SJSA1 (cell line): Measurements from ENCODE around the gene CTSZ. TPM values are rescaled to one million over a fixed set of nuclear protein-coding genes. Genes with fewer than 3 reads are reported as not detected.
"Not testable (repeated sequence)": the region's sequence is repeated elsewhere in the genome, so short reads cannot be mapped to it uniquely, and the experiment has no call there.

Experiments used
- DNase-seq, 2 experiments: peaks; one replicate each; pipeline ENCODE4 v3.0.0-alpha.2; 2015 to 2020; ENCODE audit warnings: low spot score in 2 of 2, low read depth in 1 of 2
- H3K27ac ChIP-seq: fragments of 250-450 bp; sonication (Bioruptor Pico); 2 replicates; pipeline ENCODE4 v1.5.1; 2020; ENCODE audit warnings: mild to moderate bottlenecking, moderate library complexity
- H3K27me3 ChIP-seq: fragments of 250-450 bp; sonication (Bioruptor Pico); replicated peaks from 2 replicates; pipeline ENCODE4 v1.5.1; 2020; ENCODE audit warnings: mild to moderate bottlenecking, moderate library complexity
- H3K36me3 ChIP-seq: fragments of 250-450 bp; sonication (Bioruptor Pico); 2 replicates; pipeline ENCODE4 v1.5.1; 2020; ENCODE audit warnings: mild to moderate bottlenecking
- H3K4me1 ChIP-seq: fragments of 250-450 bp; sonication (Bioruptor Pico); replicated peaks from 2 replicates; pipeline ENCODE4 v1.6.1; 2021; ENCODE audit warnings: mild to moderate bottlenecking
- H3K4me3 ChIP-seq: fragments of 250-450 bp; sonication (Bioruptor Pico); 2 replicates; pipeline ENCODE4 v1.5.1; 2020; ENCODE audit warnings: mild to moderate bottlenecking
- H3K9me3 ChIP-seq: fragments of 250-450 bp; sonication (Bioruptor Pico); replicated peaks from 2 replicates; pipeline ENCODE4 v1.5.1; 2020; ENCODE audit warnings: mild to moderate bottlenecking
- total RNA-seq: library from RNA; depleted of rRNA; stranded (reverse); fragments of >200 nt; shearing (Covaris generic); gene quantifications from 2 replicates; pipeline ENCODE4 v1.2.3, GENCODE V29; 2014

The CTSZ gene
- total RNA-seq, 1 experiment from 2014 or later = 168 TPM

DNA sequence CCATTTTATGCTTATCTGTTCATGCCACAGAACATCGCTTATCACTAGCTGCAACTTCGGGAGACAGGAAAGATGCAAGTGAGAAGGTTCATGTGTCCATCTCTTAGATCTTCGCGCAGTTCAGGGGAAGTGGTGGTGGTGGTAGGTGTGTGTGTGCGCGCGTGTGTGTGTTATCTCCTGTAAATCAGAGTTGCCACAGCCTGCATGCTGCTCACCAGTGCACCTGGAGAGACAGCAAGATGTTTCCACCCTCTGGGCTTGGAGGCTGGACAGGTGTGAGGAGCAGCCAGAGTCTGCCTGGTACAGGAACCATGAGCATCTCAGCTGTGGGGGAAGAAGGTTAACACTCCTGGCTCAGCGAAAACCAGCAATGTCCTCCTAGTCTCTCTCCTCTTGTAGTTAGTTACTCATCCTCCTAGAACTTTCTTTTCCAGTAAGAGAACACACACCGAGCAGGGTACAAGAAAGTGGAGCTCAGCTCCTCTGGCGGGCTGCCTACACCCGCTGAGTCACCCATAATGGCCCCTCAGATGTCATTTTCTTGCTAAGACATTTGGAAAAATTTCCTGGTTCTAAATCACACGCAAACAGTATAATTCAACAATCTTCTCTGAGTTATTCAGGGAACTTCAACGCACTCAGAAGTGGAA is 7.0 kb upstream of the CTSZ start:
- peaks cover 62% of the 10 kb centered on the region for H3K4me1 ChIP-seq
- peak overlapping the region; percentile 68 for H3K27ac ChIP-seq
- H3K36me3 ChIP-seq = peaks cover under 1% of the 10 kb centered on the region; the same call in 1 of the 2 replicates
- H3K27me3 ChIP-seq = no peaks in the 10 kb centered on the region
- no peaks in the 10 kb centered on the region for H3K9me3 ChIP-seq
- H3K4me3 ChIP-seq = no peak overlapping the region
- peak; percentile 66 to 78 for DNase-seq

DNA sequence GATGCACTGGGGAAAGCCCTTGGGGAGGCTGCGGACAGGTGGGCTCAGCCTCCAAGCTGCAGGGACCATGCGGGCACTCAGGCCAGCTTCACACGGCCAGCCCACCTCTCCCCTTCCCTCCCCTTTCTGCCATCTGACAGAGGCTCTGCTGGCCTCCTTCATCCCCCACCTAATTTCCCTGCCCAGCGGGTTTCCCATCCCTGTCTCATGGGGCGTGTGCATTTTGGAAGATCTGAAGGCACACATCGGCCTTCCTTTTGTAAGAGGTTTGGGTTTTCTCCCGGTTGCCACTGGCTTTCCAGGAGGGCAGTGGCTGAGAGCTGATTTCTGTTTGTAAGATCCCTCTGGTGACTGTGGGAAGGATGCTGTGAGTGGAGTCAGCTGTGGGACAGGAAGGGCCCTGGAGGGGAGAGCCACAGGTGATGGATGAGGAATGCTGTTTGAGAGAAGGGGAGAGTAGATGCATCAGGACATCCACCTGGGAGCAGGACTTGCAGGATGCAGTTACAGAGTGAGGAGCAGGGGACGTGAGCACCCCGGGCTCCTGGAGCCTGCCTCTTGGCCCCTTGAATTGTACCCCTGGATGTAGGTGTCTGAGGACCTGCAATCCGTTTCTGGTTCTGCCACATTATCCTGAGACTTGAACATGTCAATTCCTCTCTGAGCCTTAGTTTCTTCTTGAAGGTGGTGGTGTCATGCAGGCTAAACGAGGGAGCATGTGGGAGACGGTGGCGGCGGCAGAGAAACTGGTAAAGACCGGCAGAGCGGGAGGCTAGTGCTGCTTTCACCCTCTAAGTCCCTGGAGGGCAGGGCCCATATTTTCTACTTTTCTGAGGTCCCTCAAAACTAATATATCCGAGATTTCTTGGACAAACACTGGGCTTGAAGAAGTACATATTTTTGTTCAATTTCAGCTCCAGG is 6.2 kb upstream of the CTSZ start:
- peaks cover 62% of the 10 kb centered on the region for H3K4me1 ChIP-seq
- H3K27me3 ChIP-seq = no peaks in the 10 kb centered on the region
- no peaks in the 10 kb centered on the region for H3K9me3 ChIP-seq
- no peaks in the 10 kb centered on the region for H3K36me3 ChIP-seq
- DNase-seq = no peak
- peak overlapping the region; percentile 68 for H3K27ac ChIP-seq
- no peak overlapping the region for H3K4me3 ChIP-seq

GRCh38 chr20:59011874-59012157 is 4.8 kb upstream of the CTSZ start:
- H3K27me3 ChIP-seq, H3K36me3 ChIP-seq, H3K9me3 ChIP-seq, DNase-seq, H3K4me3 ChIP-seq: not testable (repeated sequence)
- peaks cover 65% of the 10 kb centered on the region for H3K4me1 ChIP-seq
- H3K27ac ChIP-seq = peak overlapping the region; percentile 99

GRCh38 chr20:59010995-59011873 is 4.2 kb upstream of the CTSZ start:
- Histone ChIP-seq H3K9me3 (no peaks in the 10 kb centered on the region), H3K27ac (peak overlapping the region; percentile 99), H3K27me3 (no peaks in the 10 kb centered on the region), H3K4me1 (peaks cover 65% of the 10 kb centered on the region), H3K36me3 (peaks cover 12% of the 10 kb centered on the region), H3K4me3 (no peak overlapping the region)
- DNase-seq = peak; percentile 91 to 92

DNA sequence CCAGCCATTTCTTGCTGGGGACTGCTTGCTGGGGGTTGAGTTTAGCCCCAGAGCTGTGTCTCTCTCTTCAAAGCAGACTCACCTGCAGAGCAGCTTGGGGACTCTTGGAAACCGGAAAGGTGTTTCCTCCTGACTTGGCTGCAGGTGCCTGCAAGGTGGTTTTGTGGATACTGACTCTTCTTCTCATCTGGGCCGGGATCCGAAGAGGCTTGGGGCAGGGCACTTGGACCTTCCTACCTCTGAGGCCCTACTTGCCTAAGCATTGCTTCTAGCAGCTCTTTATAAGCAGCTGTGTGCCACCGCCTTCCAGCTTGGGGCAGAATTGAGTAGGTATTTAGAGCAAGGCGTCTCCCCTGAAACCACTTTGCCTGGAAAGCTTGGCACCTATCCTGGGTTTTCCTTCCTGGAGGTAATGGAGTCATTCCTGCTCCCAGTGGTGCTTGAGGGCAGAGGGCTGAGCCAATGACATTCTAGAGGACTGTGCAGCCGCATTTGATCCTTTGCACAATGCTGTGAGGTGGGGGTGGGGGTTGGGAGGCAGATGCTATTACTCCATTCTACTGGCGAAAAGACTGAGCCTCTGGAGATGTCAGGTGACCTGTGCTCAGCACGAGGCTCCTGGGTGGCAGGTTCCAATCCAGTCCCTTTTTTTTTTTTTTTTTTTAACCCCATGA is 3.4 kb upstream of the CTSZ start:
- peaks cover 72% of the 10 kb centered on the region for H3K4me1 ChIP-seq
- H3K27ac ChIP-seq = peak overlapping the region; percentile 99
- no peaks in the 10 kb centered on the region for H3K9me3 ChIP-seq
- no peak overlapping the region for H3K4me3 ChIP-seq
- H3K36me3 ChIP-seq = peaks cover 18% of the 10 kb centered on the region
- no peaks in the 10 kb centered on the region for H3K27me3 ChIP-seq
- peak in 1 of 2 experiments; percentile 36 for DNase-seq

GRCh38 chr20:59008715-59009336 is 1.8 kb upstream of the CTSZ start:
- peaks cover 63% of the 10 kb centered on the region for H3K4me1 ChIP-seq
- H3K9me3 ChIP-seq = no peaks in the 10 kb centered on the region
- no peak overlapping the region for H3K4me3 ChIP-seq
- peak in 1 of 2 experiments; percentile 32 for DNase-seq
- H3K27me3 ChIP-seq = no peaks in the 10 kb centered on the region
- H3K27ac ChIP-seq = no peak overlapping the region
- peaks cover 35% of the 10 kb centered on the region for H3K36me3 ChIP-seq

GRCh38 chr20:59007665-59008511 is 834 bp upstream of the CTSZ start:
- H3K36me3 ChIP-seq = peaks cover 44% of the 10 kb centered on the region
- peak overlapping the region; percentile 78 for H3K4me3 ChIP-seq
- H3K27me3 ChIP-seq = no peaks in the 10 kb centered on the region
- DNase-seq = no peak
- H3K4me1 ChIP-seq = peaks cover 54% of the 10 kb centered on the region
- H3K9me3 ChIP-seq = no peaks in the 10 kb centered on the region
- H3K27ac ChIP-seq = peak overlapping the region; percentile 71

GRCh38 chr20:59006167-59006863 is 739 bp downstream of the CTSZ start:
- H3K9me3 ChIP-seq = no peaks in the 10 kb centered on the region
- H3K36me3 ChIP-seq = peaks cover 59% of the 10 kb centered on the region
- peak overlapping the region; percentile 78 for H3K4me3 ChIP-seq
- peak overlapping the region; percentile 71 for H3K27ac ChIP-seq
- H3K27me3 ChIP-seq = no peaks in the 10 kb centered on the region
- H3K4me1 ChIP-seq = peaks cover 41% of the 10 kb centered on the region
- no peak for DNase-seq

- no peak for DNase-seq
- H3K36me3 ChIP-seq = peaks cover 65% of the 10 kb centered on the region
- H3K27me3 ChIP-seq = no peaks in the 10 kb centered on the region
- H3K4me1 ChIP-seq = peaks cover 34% of the 10 kb centered on the region
- no peaks in the 10 kb centered on the region for H3K9me3 ChIP-seq
- peak overlapping the region; percentile 3; the same call in 1 of the 2 replicates for H3K27ac ChIP-seq
- peak overlapping the region; percentile 78 for H3K4me3 ChIP-seq
Observed at GRCh38 chr20:59005523-59006166, 1.4 kb downstream of the CTSZ start.

- Histone ChIP-seq H3K4me3 (peak overlapping the region; percentile 78; the same call in 1 of the 2 replicates), H3K36me3 (peaks cover 72% of the 10 kb centered on the region), H3K27ac (no peak overlapping the region), H3K27me3 (no peaks in the 10 kb centered on the region), H3K9me3 (no peaks in the 10 kb centered on the region), H3K4me1 (peaks cover 27% of the 10 kb centered on the region)
- DNase-seq = no peak
Observed at GRCh38 chr20:59004763-59005522, 2.1 kb downstream of the CTSZ start.

GRCh38 chr20:59004493-59004762 is 2.6 kb downstream of the CTSZ start:
- H3K4me3 ChIP-seq = no peak overlapping the region
- H3K9me3 ChIP-seq = no peaks in the 10 kb centered on the region
- peaks cover 27% of the 10 kb centered on the region for H3K4me1 ChIP-seq
- DNase-seq = no peak
- H3K27me3 ChIP-seq = no peaks in the 10 kb centered on the region
- H3K36me3 ChIP-seq = peaks cover 75% of the 10 kb centered on the region
- H3K27ac ChIP-seq = no peak overlapping the region
